VCaP (cell line): Measurements from ENCODE around the gene CNTFR.

Experiments used
- H3K27ac ChIP-seq: fragments of 450-650 bp; 2 replicates; pipeline ENCODE4 v1.5.1; 2017
- CTCF ChIP-seq: fragments of 450-650 bp; conservative IDR thresholded peaks from 2 replicates; pipeline ENCODE4 v1.5.1; 2017; ENCODE audit warnings: mild to moderate bottlenecking, moderate library complexity

The CNTFR gene

GRCh38 chr9:34582787-34583186 is 6.7 kb downstream of the CNTFR start:
- H3K27ac ChIP-seq: no peak overlapping the region
- no peak for TF ChIP-seq CTCF

GRCh38 chr9:34581318-34581717 is 8.2 kb downstream of the CNTFR start:
- no peak overlapping the region for H3K27ac ChIP-seq
- TF ChIP-seq CTCF: no peak

GRCh38 chr9:34580358-34580757 is 9.2 kb downstream of the CNTFR start:
- H3K27ac ChIP-seq: no peak overlapping the region
- no peak for TF ChIP-seq CTCF

- TF ChIP-seq CTCF: no peak
- no peak overlapping the region for H3K27ac ChIP-seq
Measured at GRCh38 chr9:34579808-34580163, 9.7 kb downstream of the CNTFR start.

GRCh38 chr9:34579104-34579807 is 10.3 kb downstream of the CNTFR start:
- TF ChIP-seq CTCF: no peak

GRCh38 chr9:34578241-34579103 is 11.1 kb downstream of the CNTFR start:
- no peak overlapping the region for H3K27ac ChIP-seq
- TF ChIP-seq CTCF: no peak

More at GRCh38 chr9:34579104-34579807, 10.3 kb downstream of the CNTFR start:
- H3K27ac ChIP-seq: no peak overlapping the region

GRCh38 chr9:34577400-34578240 is 11.9 kb downstream of the CNTFR start:
- no peak overlapping the region for H3K27ac ChIP-seq
- no peak for TF ChIP-seq CTCF
